B cell (primary cell): Measurements from ENCODE around the gene HSPA12B. TPM values are rescaled to one million over a fixed set of nuclear protein-coding genes. Genes with fewer than 3 reads are reported as not detected.

Experiments
- ATAC-seq: fragments of 200-7000 bp; cut with Tn5 transposase; one replicate; pipeline ENCODE4 v1.10.0; 2021; ENCODE audit warnings: low read depth, mild to moderate bottlenecking, moderate number of reproducible peaks, moderate library complexity
- CTCF ChIA-PET: fragments of 350-600 bp; sonication (Branson Sonifier 250); formaldehyde crosslinking; loops from one replicate; lab custom pipeline; 2021; ENCODE audit warnings: antibody characterized with exemption, inconsistent platforms; lab: Charles Lee
- POLR2A ChIA-PET: fragments of 350-600 bp; sonication (Branson Sonifier 250); formaldehyde crosslinking; loops from one replicate; lab custom pipeline; 2021; ENCODE audit warnings: antibody characterized with exemption; lab: Charles Lee
- DNase-seq: peaks from one replicate; pipeline ENCODE4 v3.0.0; 2013
- H2AFZ ChIP-seq: 2 replicates; pipeline ENCODE4 v1.6.1; 2012; ENCODE audit warnings: mild to moderate bottlenecking, low read depth, low read length; ENCODE audit not compliant: insufficient read depth, poor library complexity, severe bottlenecking
- H3K27ac ChIP-seq, 2 donors: 1 replicate in 1 of 2; 2 replicates in 1 of 2; pipeline ENCODE4 v1.5.1; 2012 to 2013; ENCODE audit warnings: low read length in 2 of 2, mild to moderate bottlenecking in 2 of 2, moderate library complexity in 1 of 2
- H3K27me3 ChIP-seq, 4 experiments: fragments of 200-600 bp in 1 of 4; sonication (generic) in 1 of 4; replicated peaks in 1 of 4; 1 replicate in 2 of 4; 2 replicates in 2 of 4; pipeline versions ENCODE4 v1.6.1 to v1.7.0; 2013 to 2016; ENCODE audit warnings: low read length in 3 of 4, mild to moderate bottlenecking in 2 of 4, mixed read lengths in 1 of 4, moderate library complexity in 1 of 4; ENCODE audit not compliant: insufficient read depth in 4 of 4, control insufficient read depth in 3 of 4; ENCODE audit errors: control extremely low read depth in 1 of 4
- H3K36me3 ChIP-seq, 2 experiments: replicated peaks in 1 of 2; 1 replicate in 1 of 2; 2 replicates in 1 of 2; pipeline versions ENCODE4 v1.6.1 to v1.7.1; 2013; ENCODE audit warnings: low read length in 1 of 2; ENCODE audit not compliant: insufficient read depth in 2 of 2, control insufficient read depth in 1 of 2; ENCODE audit errors: control extremely low read depth in 1 of 2, extremely low read depth in 1 of 2
- H3K4me1 ChIP-seq, 2 donors: fragments of 200-600 bp in 1 of 2; sonication (generic) in 1 of 2; 1 replicate in 1 of 2; 2 replicates in 1 of 2; pipeline versions ENCODE4 v1.5.1 to v1.6.1; 2013 to 2017; ENCODE audit warnings: low read length in 2 of 2; ENCODE audit not compliant: control insufficient read depth in 2 of 2, insufficient read depth in 2 of 2
- H3K4me2 ChIP-seq: replicated peaks from 2 replicates; pipeline ENCODE3; 2012; ENCODE audit warnings: mild to moderate bottlenecking, low read depth, low read length; ENCODE audit not compliant: poor library complexity, severe bottlenecking
- H3K4me3 ChIP-seq, 5 experiments: fragments of 200-600 bp in 1 of 5; sonication (generic) in 1 of 5; 1 replicate in 3 of 5; 2 replicates in 2 of 5; pipeline versions ENCODE4 v1.5.1 to v1.7.0; 2011 to 2016; ENCODE audit warnings: low read length in 4 of 5, mild to moderate bottlenecking in 4 of 5, low read depth in 2 of 5, control low read depth in 1 of 5, moderate library complexity in 1 of 5; ENCODE audit not compliant: insufficient read depth in 1 of 5; ENCODE audit errors: control extremely low read depth in 1 of 5, extremely low read depth in 1 of 5
- H3K79me2 ChIP-seq: fragments of 200-600 bp; sonication (generic); one replicate; pipeline ENCODE4 v1.6.0; 2016; ENCODE audit warnings: low read length; ENCODE audit not compliant: control insufficient read depth, insufficient read depth
- H3K9ac ChIP-seq: fragments of 200-600 bp; sonication (generic); 2 replicates; pipeline ENCODE4 v1.6.1; 2017; ENCODE audit warnings: mild to moderate bottlenecking, low read length, moderate library complexity
- H3K9me3 ChIP-seq, 3 donors: one replicate each; pipeline versions ENCODE4 v1.6.1 to v1.7.1; 2013; ENCODE audit warnings: low read length in 2 of 3; ENCODE audit not compliant: control insufficient read depth in 2 of 3, insufficient read depth in 1 of 3; ENCODE audit errors: control extremely low read depth in 1 of 3
- H4K20me1 ChIP-seq: 2 replicates; pipeline ENCODE4 v1.6.0; 2012; ENCODE audit warnings: mild to moderate bottlenecking, low read length; ENCODE audit not compliant: insufficient read depth, control insufficient read depth, poor library complexity, severe bottlenecking
- H3K27ac Mint-ChIP-seq: one replicate; pipeline ENCODE4 v1.8.0; 2021; ENCODE audit warnings: mixed read lengths
- H3K27me3 Mint-ChIP-seq: one replicate; pipeline ENCODE4 v1.8.0; 2021; ENCODE audit warnings: mixed read lengths
- H3K4me1 Mint-ChIP-seq: one replicate; pipeline ENCODE4 v1.8.0; 2021; ENCODE audit warnings: mixed read lengths
- H3K4me3 Mint-ChIP-seq: one replicate; pipeline ENCODE4 v1.8.0; 2021; ENCODE audit warnings: mixed read lengths
- H3K9me3 Mint-ChIP-seq: one replicate; pipeline ENCODE4 v1.8.0; 2022; ENCODE audit warnings: mixed read lengths; ENCODE audit not compliant: insufficient read depth
- CTCF ChIP-seq: fragments of 200-600 bp; IDR thresholded peaks from one replicate; pipeline ENCODE4 v1.8.0; 2022; ENCODE audit warnings: antibody characterized with exemption, mild to moderate bottlenecking
- EZH2 ChIP-seq: IDR thresholded peaks from 2 replicates; pipeline ENCODE4 v1.6.1; 2012; ENCODE audit warnings: borderline replicate concordance, low read depth, mild to moderate bottlenecking, moderate library complexity, low read length; ENCODE audit not compliant: insufficient read depth, poor library complexity, severe bottlenecking
- WGBS: methylation state at CpG from one replicate; pipeline ENCODE4 v1.1.5; 2013; ENCODE audit warnings: missing lambda C conversion rate; ENCODE audit not compliant: insufficient coverage; 5-methylcytosine and 5-hydroxymethylcytosine counted together
- intact Hi-C: fragments of 100-400 bp; cut with micrococcal nuclease; formaldehyde crosslinking; loops from one replicate; pipeline ENCODE4 v1.10.0; 2022
- polyA minus RNA-seq: library from RNA; depleted of rRNA, polyadenylated mRNA; stranded (reverse); fragments of >200 nt; gene quantifications from 2 replicates; pipeline ENCODE4 v1.2.3, GENCODE V29; 2012
- polyA plus RNA-seq: library from polyadenylated mRNA; depleted of rRNA; stranded (reverse); fragments of >200 nt; gene quantifications from 2 replicates; pipeline ENCODE4 v1.2.3, GENCODE V29; 2012
- total RNA-seq, 2 donors: library from RNA; stranded (reverse); fragments of 120-200 nt in 1 of 2; gene quantifications; 1 replicate in 1 of 2; 2 replicates in 1 of 2; pipeline versions ENCODE4 v1.2.3 to v1.2.4, GENCODE V29; 2013 to 2022

HSPA12B gene
- not detected in 2 replicates for total RNA-seq
- 0.35 TPM for total RNA-seq (2013)
- not detected in 2 replicates for polyA plus RNA-seq
- 0.07 TPM in 1 of 2 replicates, not detected in the other for polyA minus RNA-seq

GRCh38 chr20:3732327-3733118 is at the start of gene HSPA12B:
Gene HSPA12B, plus strand, starts transcription at chr20:3732685. Its CDS starts 5,990 bp downstream, at chr20:3738675.
- 16% methylated on average over 61 of the region's 67 CpGs for WGBS
- peaks cover 5% of the 10 kb centered on the region for H3K4me1 Mint-ChIP-seq
- TF ChIP-seq CTCF, result no peak
- TF ChIP-seq EZH2, result no peak
- DNase-seq, result no peak
- H3K4me3 ChIP-seq, result no peak within 1 kb of the TSS
- no peaks in the 10 kb centered on the region for H3K9me3 Mint-ChIP-seq
- intact Hi-C loops, result no loop called here
- H3K9me3 ChIP-seq, result no peaks in the 10 kb centered on the region
- no peaks in the 10 kb centered on the region for H3K36me3 ChIP-seq
- H3K27me3 Mint-ChIP-seq, result peaks cover 54% of the 10 kb centered on the region
- ATAC-seq, result no peak
- no peak within 1 kb of the TSS for H3K4me3 Mint-ChIP-seq
- ChIA-PET POLR2A (no interaction called here), CTCF (interaction anchor here (1.4 kb wide), 1 partner anchor 22 kb away, joined by 3 read pairs; no protein-coding TSS in a partner anchor)
- no peaks in the 10 kb centered on the region for H3K79me2 ChIP-seq
- H3K4me2 ChIP-seq, result no peak within 1 kb of the TSS
- peaks cover 0 to 36% (median 9%) of the 10 kb centered on the region in 4 experiments for H3K27me3 ChIP-seq
- H3K27ac Mint-ChIP-seq, result no peak within 1 kb of the TSS
- no peak within 1 kb of the TSS for H3K9ac ChIP-seq
- no peaks in the 10 kb centered on the region for H4K20me1 ChIP-seq
- no peaks in the 10 kb centered on the region for H3K4me1 ChIP-seq
- H2AFZ ChIP-seq, result no peak within 1 kb of the TSS
- no peak within 1 kb of the TSS for H3K27ac ChIP-seq

- Histone ChIP-seq H3K27ac (no peak overlapping the region), H3K9ac (no peak overlapping the region), H3K36me3 (no peaks in the 10 kb centered on the region), H3K27me3 (peaks cover 0 to 25% (median 2%) of the 10 kb centered on the region in 4 experiments), H3K4me1 (no peaks in the 10 kb centered on the region), H3K9me3 (peaks cover 0 to 5% (median 0%) of the 10 kb centered on the region in 3 donors), H3K79me2 (no peaks in the 10 kb centered on the region), H2AFZ (no peak overlapping the region), H3K4me3 (no peak overlapping the region), H4K20me1 (no peaks in the 10 kb centered on the region), H3K4me2 (no peak overlapping the region)
- 66% methylated on average over 4 of the region's 7 CpGs for WGBS
- no peaks in the 10 kb centered on the region for H3K4me1 Mint-ChIP-seq
- ChIA-PET POLR2A (no interaction called here), CTCF (no interaction called here)
- DNase-seq, result no peak
- no peaks in the 10 kb centered on the region for H3K9me3 Mint-ChIP-seq
- intact Hi-C loops, result no loop called here
- H3K27me3 Mint-ChIP-seq, result peaks cover 41% of the 10 kb centered on the region
- no peak overlapping the region for H3K4me3 Mint-ChIP-seq
- H3K27ac Mint-ChIP-seq, result no peak overlapping the region
- TF ChIP-seq CTCF (no peak), EZH2 (no peak)
- no peak for ATAC-seq
These were observed 47.1 kb upstream of the HSPA12B start for GRCh38 chr20:3685341-3685740.
